Parathyroid adenoma (tissue), 2 donors: Measurements from ENCODE around the gene ZC2HC1C.

Experiments used
- H2AFZ ChIP-seq: fragments of 300-600 bp; sonication (generic); one replicate; pipeline ENCODE4 v1.7.0; 2017; ENCODE audit warnings: antibody characterized with exemption, mild to moderate bottlenecking
- H3K27ac ChIP-seq: fragments of 300-600 bp; sonication (generic); one replicate; pipeline ENCODE4 v1.7.0; 2017
- H3K27me3 ChIP-seq: fragments of 300-600 bp; sonication (generic); one replicate; pipeline ENCODE4 v1.7.0; 2017; ENCODE audit warnings: low read length; ENCODE audit not compliant: control insufficient read depth, insufficient read depth
- H3K36me3 ChIP-seq: fragments of 300-600 bp; sonication (generic); one replicate; pipeline ENCODE4 v1.7.0; 2017; ENCODE audit warnings: low read length; ENCODE audit not compliant: control insufficient read depth, insufficient read depth
- H3K4me1 ChIP-seq: fragments of 300-600 bp; sonication (generic); one replicate; pipeline ENCODE4 v1.7.0; 2017; ENCODE audit warnings: control low read depth
- H3K4me2 ChIP-seq: fragments of 300-600 bp; sonication (generic); one replicate; pipeline ENCODE4 v1.7.0; 2017; ENCODE audit warnings: low read length
- H3K4me3 ChIP-seq: fragments of 300-600 bp; sonication (generic); one replicate; pipeline ENCODE4 v1.7.0; 2017; ENCODE audit warnings: low read depth, low read length
- H3K79me2 ChIP-seq: fragments of 300-600 bp; sonication (generic); one replicate; pipeline ENCODE4 v1.7.0; 2017; ENCODE audit warnings: control low read depth
- H3K9ac ChIP-seq: fragments of 300-600 bp; sonication (generic); one replicate; pipeline ENCODE4 v1.7.0; 2017; ENCODE audit warnings: mild to moderate bottlenecking
- H3K9me3 ChIP-seq: fragments of 300-600 bp; sonication (generic); one replicate; pipeline ENCODE4 v1.7.0; 2017; ENCODE audit warnings: low read length; ENCODE audit not compliant: control insufficient read depth
- CTCF ChIP-seq: fragments of 300-600 bp; sonication (generic); IDR thresholded peaks from one replicate; pipeline ENCODE4 v1.7.0; 2017; ENCODE audit warnings: antibody characterized with exemption, mild to moderate bottlenecking
- donor health status: primary hyperparathyroidism.

ZC2HC1C gene

DNA sequence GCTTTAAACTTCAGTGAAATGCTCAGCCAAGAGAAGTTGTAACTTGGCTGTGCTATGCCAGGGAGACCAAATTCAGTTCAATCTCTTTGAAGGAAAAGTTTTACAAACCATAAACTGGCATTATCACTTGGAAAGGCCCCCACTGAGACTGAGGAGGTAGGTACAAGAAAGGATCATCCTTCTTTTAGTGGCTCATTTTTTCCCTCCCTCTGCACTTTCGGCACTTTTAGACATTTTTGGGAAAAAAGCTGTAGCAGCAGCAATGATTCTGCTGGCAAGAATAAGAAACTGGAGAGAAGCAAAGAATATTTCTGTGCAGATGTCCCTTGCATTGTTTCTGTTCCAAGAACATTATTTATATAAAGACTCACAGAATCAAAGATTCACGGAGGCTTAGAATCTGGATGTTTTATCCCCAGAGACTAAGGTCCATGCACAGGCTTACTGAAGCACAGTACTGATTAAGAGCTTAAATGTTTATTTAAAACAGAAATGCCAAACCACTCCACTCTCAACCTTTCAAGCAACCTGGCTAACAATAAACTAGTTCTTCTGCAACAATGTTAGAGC lies 12.3 kb downstream of the ZC2HC1C start:
- no peak overlapping the region for H3K27ac ChIP-seq
- no peak for TF ChIP-seq CTCF
- no peaks in the 10 kb centered on the region for H3K9me3 ChIP-seq
- no peak overlapping the region for H2AFZ ChIP-seq
- no peak overlapping the region for H3K9ac ChIP-seq
- no peak overlapping the region for H3K4me3 ChIP-seq
- no peaks in the 10 kb centered on the region for H3K27me3 ChIP-seq
- H3K4me1 ChIP-seq, result no peaks in the 10 kb centered on the region
- no peaks in the 10 kb centered on the region for H3K79me2 ChIP-seq
- H3K36me3 ChIP-seq, result no peaks in the 10 kb centered on the region
- H3K4me2 ChIP-seq, result no peak overlapping the region

DNA sequence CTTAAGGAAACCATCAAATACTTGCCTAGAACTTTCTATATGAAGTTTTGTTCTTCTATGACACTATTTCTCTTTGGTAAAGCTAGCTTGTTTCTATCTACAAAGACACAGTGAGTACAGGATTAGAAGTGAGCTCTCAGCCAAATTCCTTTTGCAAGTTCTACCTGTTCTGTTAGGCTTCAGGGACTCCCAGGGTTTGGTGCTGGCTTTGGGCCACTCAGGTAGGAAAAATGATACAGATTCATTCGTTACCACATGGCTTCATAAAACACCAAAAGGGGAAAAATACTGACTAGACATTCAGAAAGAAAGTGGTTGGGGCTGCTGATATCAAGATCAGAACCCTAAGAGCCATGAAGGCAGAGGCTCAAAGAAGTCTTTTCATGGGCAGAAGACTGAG lies 13.8 kb downstream of the ZC2HC1C start:
- Histone ChIP-seq H3K4me3 (no peak overlapping the region), H3K4me2 (no peak overlapping the region), H3K4me1 (no peaks in the 10 kb centered on the region), H3K79me2 (no peaks in the 10 kb centered on the region), H3K9me3 (no peaks in the 10 kb centered on the region), H3K36me3 (no peaks in the 10 kb centered on the region), H3K27me3 (no peaks in the 10 kb centered on the region), H3K9ac (no peak overlapping the region), H2AFZ (no peak overlapping the region), H3K27ac (no peak overlapping the region)
- TF ChIP-seq CTCF, result no peak

- no peak overlapping the region for H3K27ac ChIP-seq
- no peak overlapping the region for H3K4me2 ChIP-seq
- peak; percentile 21 for TF ChIP-seq CTCF
- H3K79me2 ChIP-seq, result no peaks in the 10 kb centered on the region
- no peak overlapping the region for H3K4me3 ChIP-seq
- no peaks in the 10 kb centered on the region for H3K9me3 ChIP-seq
- H3K36me3 ChIP-seq, result no peaks in the 10 kb centered on the region
- no peak overlapping the region for H2AFZ ChIP-seq
- H3K27me3 ChIP-seq, result no peaks in the 10 kb centered on the region
- no peak overlapping the region for H3K9ac ChIP-seq
- H3K4me1 ChIP-seq, result no peaks in the 10 kb centered on the region
These were observed 15.1 kb downstream of the ZC2HC1C start for GRCh38 chr14:75084513-75084912.

DNA sequence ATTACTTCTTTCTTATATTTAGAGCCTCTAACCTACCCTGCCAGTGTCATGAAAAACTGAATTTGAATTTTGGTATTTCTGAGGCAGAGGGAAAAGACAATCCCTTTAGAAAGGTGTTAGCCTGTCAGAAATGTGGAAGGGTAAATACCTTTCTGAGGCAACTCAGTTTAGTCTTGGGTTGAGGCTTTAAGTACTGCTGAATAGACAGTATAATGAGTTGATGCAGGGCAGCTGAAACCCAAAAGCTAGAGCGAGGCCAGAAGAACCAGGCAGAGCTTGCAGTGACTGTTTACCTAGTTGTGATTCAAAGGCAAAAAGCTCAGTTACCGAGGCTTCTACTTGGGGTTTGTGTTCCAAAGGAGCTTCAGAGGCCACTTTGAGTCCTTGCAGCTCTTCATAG lies 18.7 kb downstream of the ZC2HC1C start:
- no peak overlapping the region for H3K4me3 ChIP-seq
- no peak overlapping the region for H3K4me2 ChIP-seq
- H3K79me2 ChIP-seq, result no peaks in the 10 kb centered on the region
- no peak for TF ChIP-seq CTCF
- H3K9ac ChIP-seq, result no peak overlapping the region
- no peaks in the 10 kb centered on the region for H3K4me1 ChIP-seq
- H3K36me3 ChIP-seq, result no peaks in the 10 kb centered on the region
- no peak overlapping the region for H3K27ac ChIP-seq
- H2AFZ ChIP-seq, result no peak overlapping the region
- no peaks in the 10 kb centered on the region for H3K27me3 ChIP-seq
- H3K9me3 ChIP-seq, result no peaks in the 10 kb centered on the region

DNA sequence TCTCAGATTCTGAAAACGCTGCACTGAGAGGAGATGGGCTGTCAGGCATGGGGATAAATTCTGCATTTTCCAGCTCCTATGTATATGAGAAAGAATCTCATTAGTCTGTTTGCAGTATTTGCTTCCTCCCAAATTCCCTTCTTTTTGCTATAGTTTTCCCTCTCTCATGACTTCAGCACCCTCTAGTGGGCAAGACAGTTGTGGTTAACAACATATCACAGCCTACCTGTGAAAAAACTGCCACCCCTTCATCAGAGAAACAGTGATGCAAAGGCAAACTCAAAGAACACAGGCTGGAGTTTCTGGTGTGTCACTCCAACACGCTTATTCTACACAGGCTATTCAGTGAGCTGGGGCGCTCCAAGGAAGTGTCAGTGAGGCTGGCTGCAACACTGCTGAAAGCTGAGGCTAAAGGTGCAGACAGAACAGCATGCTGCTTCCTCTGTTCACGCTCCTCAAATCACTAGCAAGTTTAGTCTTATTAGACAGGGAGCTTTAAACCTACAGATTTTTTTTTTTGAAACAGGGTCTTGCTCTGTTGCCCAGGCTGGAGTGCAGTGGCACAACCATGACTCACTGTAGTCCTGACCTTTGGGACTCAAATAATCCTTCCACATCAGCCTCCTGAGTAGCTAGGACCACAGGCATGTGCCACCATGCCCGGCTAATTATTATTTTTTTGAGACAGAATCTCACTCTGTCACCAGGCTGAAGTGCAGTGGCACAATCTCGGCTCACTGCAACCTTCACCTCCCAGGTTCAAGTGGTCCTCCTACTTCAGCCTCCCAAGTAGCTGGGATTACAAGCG lies 19.3 kb downstream of the ZC2HC1C start:
- no peak overlapping the region for H3K9ac ChIP-seq
- H3K27me3 ChIP-seq, result no peaks in the 10 kb centered on the region
- H3K4me1 ChIP-seq, result no peaks in the 10 kb centered on the region
- no peaks in the 10 kb centered on the region for H3K79me2 ChIP-seq
- no peaks in the 10 kb centered on the region for H3K36me3 ChIP-seq
- no peak overlapping the region for H3K4me3 ChIP-seq
- no peak overlapping the region for H3K4me2 ChIP-seq
- H2AFZ ChIP-seq, result no peak overlapping the region
- no peak overlapping the region for H3K27ac ChIP-seq
- H3K9me3 ChIP-seq, result no peaks in the 10 kb centered on the region
- TF ChIP-seq CTCF, result peak; percentile 81
